Activated T-helper 9 cell treated with anti-CD3 and anti-CD28 coated beads, Interleukin-2, amount 50 U/mL, for 16 hours (primary cell): ENCODE results near the gene RFX8.

Source experiments
- DNase-seq: peaks from one replicate; pipeline ENCODE4 v3.0.0-alpha.2; 2020; ENCODE audit warnings: low read depth

RFX8 gene

DNA sequence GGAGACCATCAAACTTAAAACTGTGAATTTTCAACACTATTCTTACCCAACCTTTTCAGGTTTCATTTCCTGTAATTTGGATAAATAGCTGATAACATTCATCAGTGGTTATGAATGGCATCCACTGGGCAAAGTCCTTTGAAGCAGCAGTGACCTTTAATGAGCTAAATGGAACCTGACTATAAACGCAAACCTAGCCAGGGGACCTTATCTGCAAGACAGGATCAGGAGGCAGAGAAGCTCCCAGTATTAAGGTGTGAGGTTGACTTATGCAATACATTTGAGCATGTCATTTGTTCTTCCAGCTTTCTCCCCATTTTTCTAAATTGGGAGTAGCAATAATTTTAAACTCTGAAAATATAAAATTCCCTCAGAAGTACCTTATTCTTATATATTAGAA is 126.0 kb downstream of the RFX8 start:
- no peak for DNase-seq
